Transverse colon (tissue), 4 donors: ENCODE data around the gene MAPK1.

Source experiments
- CTCF ChIP-seq, 5 experiments: fragments of 200-600 bp in 3 of 5; fragments of 450-650 bp in 2 of 5; sonication (generic) in 3 of 5; IDR thresholded peaks; 1 replicate in 2 of 5; 2 replicates in 3 of 5; pipeline ENCODE4 v1.5.1; 2016 to 2017; ENCODE audit warnings: antibody characterized with exemption in 5 of 5, inconsistent platforms in 3 of 5, mild to moderate bottlenecking in 2 of 5, moderate library complexity in 1 of 5
- POLR2A ChIP-seq: fragments of 450-650 bp; IDR thresholded peaks from one replicate; pipeline ENCODE4 v1.6.1; 2016; ENCODE audit warnings: antibody characterized with exemption, mild to moderate bottlenecking, moderate library complexity
- POLR2AphosphoS5 ChIP-seq, 3 donors: sonication (generic); formaldehyde crosslinking; IDR thresholded peaks; one replicate each; pipeline ENCODE4 v1.6.1; 2016; ENCODE audit warnings: antibody characterized with exemption in 3 of 3

GRCh38 chr22:21916309-21916918, 49.0 kb upstream of the MAPK1 start:
- TF ChIP-seq CTCF (IDR thresholded peaks at IDR 0.05) (no peak), POLR2A (no peak), POLR2AphosphoS5 (IDR thresholded peaks at IDR 0.05) (no peak)
